Sigmoid colon (tissue), 4 donors: ENCODE results near the gene CDK19.

Experiments used
- EP300 ChIP-seq, 4 donors: sonication (generic); formaldehyde crosslinking; IDR thresholded peaks; one replicate each; pipeline ENCODE4 v1.6.1; 2017; ENCODE audit warnings: antibody characterized with exemption in 4 of 4
- POLR2A ChIP-seq, 2 donors: fragments of 450-650 bp; IDR thresholded peaks; one replicate each; pipeline ENCODE4 v1.6.1; 2016; ENCODE audit warnings: antibody characterized with exemption in 2 of 2, mild to moderate bottlenecking in 2 of 2, moderate library complexity in 2 of 2
- POLR2AphosphoS5 ChIP-seq, 4 donors: sonication (generic); formaldehyde crosslinking; IDR thresholded peaks; one replicate each; pipeline ENCODE4 v1.6.1; 2017; ENCODE audit warnings: antibody characterized with exemption in 4 of 4
- TF ChIP-seq, protein P1 (sequence below), 4 experiments: fragments of 450-650 bp in 3 of 4; fragments of 200-600 bp in 1 of 4; IDR thresholded peaks; one replicate each; pipeline ENCODE4 v1.5.1; 2016 to 2019; ENCODE audit warnings: antibody characterized with exemption in 4 of 4, mild to moderate bottlenecking in 3 of 4, moderate library complexity in 2 of 4

GRCh38 chr6:110672122-110672521 lies 143.1 kb downstream of the CDK19 start:
- TF ChIP-seq, protein P1, sequence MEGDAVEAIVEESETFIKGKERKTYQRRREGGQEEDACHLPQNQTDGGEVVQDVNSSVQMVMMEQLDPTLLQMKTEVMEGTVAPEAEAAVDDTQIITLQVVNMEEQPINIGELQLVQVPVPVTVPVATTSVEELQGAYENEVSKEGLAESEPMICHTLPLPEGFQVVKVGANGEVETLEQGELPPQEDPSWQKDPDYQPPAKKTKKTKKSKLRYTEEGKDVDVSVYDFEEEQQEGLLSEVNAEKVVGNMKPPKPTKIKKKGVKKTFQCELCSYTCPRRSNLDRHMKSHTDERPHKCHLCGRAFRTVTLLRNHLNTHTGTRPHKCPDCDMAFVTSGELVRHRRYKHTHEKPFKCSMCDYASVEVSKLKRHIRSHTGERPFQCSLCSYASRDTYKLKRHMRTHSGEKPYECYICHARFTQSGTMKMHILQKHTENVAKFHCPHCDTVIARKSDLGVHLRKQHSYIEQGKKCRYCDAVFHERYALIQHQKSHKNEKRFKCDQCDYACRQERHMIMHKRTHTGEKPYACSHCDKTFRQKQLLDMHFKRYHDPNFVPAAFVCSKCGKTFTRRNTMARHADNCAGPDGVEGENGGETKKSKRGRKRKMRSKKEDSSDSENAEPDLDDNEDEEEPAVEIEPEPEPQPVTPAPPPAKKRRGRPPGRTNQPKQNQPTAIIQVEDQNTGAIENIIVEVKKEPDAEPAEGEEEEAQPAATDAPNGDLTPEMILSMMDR (IDR thresholded peaks at IDR 0.05) = no peak
- TF ChIP-seq POLR2A (IDR thresholded peaks at IDR 0.05) (no peak), EP300 (IDR thresholded peaks at IDR 0.05) (no peak), POLR2AphosphoS5 (IDR thresholded peaks at IDR 0.05) (no peak)
